Cardiac muscle cell (in vitro differentiated cells and primary cell): Measurements from ENCODE around the gene CSNK1G3. TPM values are rescaled to one million over a fixed set of nuclear protein-coding genes. Genes with fewer than 3 reads are reported as not detected.

Experiments
- DNase-seq, 2 donors: peaks; one replicate each; pipeline versions ENCODE4 v3.0.0 to v3.0.0-alpha.2; 2010 to 2017; ENCODE audit warnings: low read depth in 1 of 2, low spot score in 1 of 2
- H3K27ac ChIP-seq: fragments of 200-600 bp; sonication (generic); 2 replicates; pipeline ENCODE4 v1.5.1; 2016
- H3K27me3 ChIP-seq: fragments of 200-600 bp; sonication (generic); 2 replicates; pipeline ENCODE4 v1.6.0; 2016; ENCODE audit warnings: control low read depth
- H3K36me3 ChIP-seq: fragments of 200-600 bp; sonication (generic); 2 replicates; pipeline ENCODE4 v1.5.1; 2016; ENCODE audit warnings: control low read depth
- H3K4me1 ChIP-seq: fragments of 200-600 bp; sonication (generic); 2 replicates; pipeline ENCODE4 v1.8.1; 2017; ENCODE audit warnings: low read depth, mild to moderate bottlenecking, mixed run types
- H3K4me3 ChIP-seq: fragments of 200-600 bp; sonication (generic); 2 replicates; pipeline ENCODE4 v1.5.1; 2016; ENCODE audit warnings: mild to moderate bottlenecking
- H3K9me3 ChIP-seq: fragments of 200-600 bp; sonication (generic); 2 replicates; pipeline ENCODE4 v1.5.1; 2017; ENCODE audit warnings: low read depth, mild to moderate bottlenecking, control low read depth
- CTCF ChIP-seq: IDR thresholded peaks from 2 replicates; pipeline ENCODE4 v1.5.1; 2012; ENCODE audit warnings: low read depth, mild to moderate bottlenecking, low read length
- polyA plus RNA-seq: library from polyadenylated mRNA; unstranded; fragments of >200 nt; fragmentation: Nextera tagmentation; extraction: Ambion mirVana; gene quantifications from 2 replicates; pipeline ENCODE4 v1.2.1, GENCODE V29; 2016
- total RNA-seq: library from RNA; depleted of rRNA; stranded (reverse); fragments of >200 nt; gene quantifications from 2 replicates; pipeline ENCODE4 v1.2.3, GENCODE V29; 2016

CSNK1G3 gene
- total and polyA plus RNA-seq, 2 experiments from 2014 or later: 22.1 to 33.4 TPM

- H3K4me3 ChIP-seq: no peak overlapping the region
- H3K27me3 ChIP-seq: no peaks in the 10 kb centered on the region
- no peak for TF ChIP-seq CTCF
Observed at GRCh38 chr5:123514615-123515355, 2.8 kb downstream of the CSNK1G3 start.

DNA sequence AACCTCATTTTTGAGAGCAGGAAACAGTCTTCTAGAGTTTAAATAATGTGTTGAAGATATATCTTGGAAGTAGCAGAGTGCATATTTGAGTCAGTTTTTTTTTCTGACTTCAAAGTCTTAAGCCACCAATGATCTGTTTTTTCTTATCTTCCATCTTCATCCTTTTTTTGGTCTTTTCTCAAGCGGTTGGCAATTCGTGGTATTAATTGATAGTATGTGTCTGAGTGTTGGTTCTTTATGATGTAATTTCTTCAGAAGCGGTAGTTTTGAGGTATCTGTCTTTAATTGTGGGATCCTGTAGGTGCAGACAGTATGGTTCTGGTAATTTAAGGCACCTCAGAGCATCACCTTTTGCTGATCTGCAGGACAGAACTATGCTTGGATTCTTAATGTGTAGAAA lies 3.9 kb downstream of the CSNK1G3 start:
- Histone ChIP-seq H3K4me3 (no peak overlapping the region), H3K9me3 (no peaks in the 10 kb centered on the region), H3K27ac (no peak overlapping the region), H3K4me1 (peaks cover 10% of the 10 kb centered on the region), H3K27me3 (no peaks in the 10 kb centered on the region), H3K36me3 (no peaks in the 10 kb centered on the region)
- no peak for TF ChIP-seq CTCF
- no peak for DNase-seq

More at GRCh38 chr5:123514615-123515355, 2.8 kb downstream of the CSNK1G3 start:
- no peaks in the 10 kb centered on the region for H3K36me3 ChIP-seq
- H3K4me1 ChIP-seq: peaks cover 10% of the 10 kb centered on the region
- no peak for DNase-seq
- no peaks in the 10 kb centered on the region for H3K9me3 ChIP-seq
- no peak overlapping the region for H3K27ac ChIP-seq

DNA sequence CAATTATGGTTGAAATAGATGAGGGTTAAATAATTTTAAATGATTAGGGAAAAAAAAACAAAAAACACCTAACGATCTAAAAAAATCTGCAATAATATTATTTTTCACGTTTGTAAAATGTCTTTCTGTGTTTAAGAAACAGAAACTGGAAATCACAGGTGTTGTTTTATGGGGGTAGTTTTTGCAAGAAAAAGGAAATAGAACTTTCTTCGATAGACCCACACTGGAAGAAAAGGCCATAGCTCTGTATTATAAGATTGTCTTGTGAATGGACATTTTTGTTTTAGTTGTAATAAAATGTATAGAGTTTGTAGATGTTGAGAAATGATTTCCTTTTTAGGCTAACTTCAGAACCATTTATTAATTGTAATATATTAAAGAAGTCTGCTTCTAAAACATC lies 5.5 kb downstream of the CSNK1G3 start:
- no peak for DNase-seq
- no peak for TF ChIP-seq CTCF
- Histone ChIP-seq H3K36me3 (no peaks in the 10 kb centered on the region), H3K27me3 (no peaks in the 10 kb centered on the region), H3K4me3 (no peak overlapping the region), H3K27ac (no peak overlapping the region), H3K4me1 (peaks cover 10% of the 10 kb centered on the region), H3K9me3 (no peaks in the 10 kb centered on the region)

- no peak overlapping the region for H3K27ac ChIP-seq
- H3K4me1 ChIP-seq: peaks cover 10% of the 10 kb centered on the region
- DNase-seq: no peak
- no peaks in the 10 kb centered on the region for H3K27me3 ChIP-seq
- H3K9me3 ChIP-seq: no peaks in the 10 kb centered on the region
- TF ChIP-seq CTCF: no peak
- no peak overlapping the region for H3K4me3 ChIP-seq
- no peaks in the 10 kb centered on the region for H3K36me3 ChIP-seq
Observed at GRCh38 chr5:123518111-123518510, 6.1 kb downstream of the CSNK1G3 start.

DNA sequence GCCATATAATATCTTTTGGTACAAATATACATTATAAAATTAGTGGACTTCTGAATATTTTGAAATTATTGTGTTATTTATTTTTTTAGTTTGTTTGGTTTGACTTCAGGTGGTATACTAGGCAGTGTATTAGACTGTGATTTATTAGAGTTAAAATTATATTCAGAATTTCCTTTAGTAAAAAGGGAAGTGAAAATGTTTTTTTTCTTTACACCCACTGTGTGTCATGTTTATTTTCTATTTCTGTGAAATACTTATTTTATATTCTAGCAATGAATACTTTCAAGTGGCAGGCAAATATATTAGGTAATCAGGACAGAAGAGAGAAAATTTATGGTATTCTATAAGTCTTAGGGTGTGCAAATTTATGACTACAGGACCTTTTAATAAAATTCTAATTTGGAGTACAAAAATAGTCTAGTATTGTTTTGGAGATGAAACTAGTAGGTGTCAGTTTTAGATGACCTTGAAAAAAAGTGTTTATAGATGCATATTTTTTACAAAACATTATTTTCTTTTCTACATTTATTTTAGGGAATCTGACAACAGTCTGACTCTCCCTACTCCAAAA lies 8.8 kb downstream of the CSNK1G3 start:
- TF ChIP-seq CTCF: no peak
- Histone ChIP-seq H3K4me1 (peaks cover 3% of the 10 kb centered on the region), H3K4me3 (no peak overlapping the region)

More for the DNA sequence above, 8.8 kb downstream of the CSNK1G3 start:
- no peak overlapping the region for H3K27ac ChIP-seq
- no peaks in the 10 kb centered on the region for H3K36me3 ChIP-seq
- no peaks in the 10 kb centered on the region for H3K27me3 ChIP-seq
- no peak for DNase-seq
- no peaks in the 10 kb centered on the region for H3K9me3 ChIP-seq
